Activated naive CD4-positive, alpha-beta T cell treated with anti-CD3 and anti-CD28 coated beads for 36 hours (primary cell): Measurements from ENCODE around the gene PEPD. TPM values are rescaled to one million over a fixed set of nuclear protein-coding genes. Genes with fewer than 3 reads are reported as not detected.
A peak's percentile ranks its signal among the peaks of the same experiment; 100 is the strongest.

ENCODE experiments used
- CTCF ChIA-PET: fragments of 350-600 bp; sonication (Branson Sonifier 250); formaldehyde crosslinking; loops from one replicate; lab custom pipeline; 2021; ENCODE audit warnings: antibody characterized with exemption; lab: Charles Lee
- DNase-seq: peaks from one replicate; pipeline ENCODE4 v3.0.0-alpha.2; 2020
- H3K27ac Mint-ChIP-seq: one replicate; pipeline ENCODE4 v1.8.0; 2021; ENCODE audit warnings: mild to moderate bottlenecking, mixed read lengths
- H3K27me3 Mint-ChIP-seq: one replicate; pipeline ENCODE4 v1.8.0; 2021; ENCODE audit warnings: low read depth, mixed read lengths
- H3K36me3 Mint-ChIP-seq: one replicate; pipeline ENCODE4 v1.8.0; 2021; ENCODE audit warnings: low read depth, mixed read lengths
- H3K4me1 Mint-ChIP-seq: one replicate; pipeline ENCODE4 v1.8.0; 2021; ENCODE audit warnings: low read depth, mixed read lengths
- H3K4me3 Mint-ChIP-seq: one replicate; pipeline ENCODE4 v1.8.0; 2021; ENCODE audit warnings: mild to moderate bottlenecking, moderate library complexity, mixed read lengths
- H3K9me3 Mint-ChIP-seq: one replicate; pipeline ENCODE4 v1.8.0; 2021; ENCODE audit warnings: mixed read lengths
- intact Hi-C: fragments of 100-400 bp; cut with micrococcal nuclease; formaldehyde crosslinking; loops from one replicate; pipeline ENCODE4 v1.15.1; 2023
- total RNA-seq, 2 experiments: library from RNA; stranded (reverse); gene quantifications; one replicate each; pipeline ENCODE4 v1.2.3, GENCODE V29; 2021

Gene PEPD
- total RNA-seq, 2 experiments from 2014 or later, result 31.9 to 35.8 TPM

- CTCF ChIA-PET, result interaction anchor here (0.6 to 2.0 kb wide), 8 partner anchors 11 to 669 kb away, joined by 3 to 6 read pairs (median 4); no protein-coding TSS in a partner anchor
- Mint-ChIP-seq H3K9me3 (no peaks in the 10 kb centered on the region), H3K4me1 (peaks cover 7% of the 10 kb centered on the region), H3K27me3 (no peaks in the 10 kb centered on the region), H3K36me3 (no peaks in the 10 kb centered on the region), H3K4me3 (no peak overlapping the region), H3K27ac (no peak overlapping the region)
- DNase-seq, result no peak
- intact Hi-C loops, result no loop called here
These were observed 89.0 kb downstream of the PEPD start for GRCh38 chr19:33432446-33433170.

DNA sequence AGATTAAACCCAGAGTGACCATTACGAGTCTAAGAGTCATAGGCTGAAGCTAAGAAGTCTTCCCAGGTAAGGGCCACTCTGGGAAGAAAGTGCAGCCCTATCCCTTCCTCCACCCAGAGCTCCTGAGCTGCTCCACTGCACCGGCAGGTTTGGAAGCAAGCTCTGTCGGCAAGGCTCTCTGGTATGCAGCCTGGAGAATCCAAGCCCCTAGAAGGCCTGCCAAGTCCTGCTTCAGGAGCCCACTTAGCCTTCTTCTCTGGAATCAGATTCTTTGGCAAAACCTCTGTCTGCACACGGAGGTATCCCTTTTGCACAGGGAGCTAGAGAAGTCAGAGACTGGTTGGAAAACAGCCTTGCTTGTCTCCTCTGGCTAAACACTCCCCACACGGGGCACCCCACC is 89.6 kb downstream of the PEPD start:
- no peaks in the 10 kb centered on the region for H3K27me3 Mint-ChIP-seq
- CTCF ChIA-PET, result interaction anchor here (0.5 to 2.0 kb wide), 9 partner anchors 10 to 670 kb away, joined by 3 to 6 read pairs (median 4); no protein-coding TSS in a partner anchor

GRCh38 chr19:33430674-33431277 is 90.8 kb downstream of the PEPD start:
- CTCF ChIA-PET, result interaction anchor here (0.5 to 1.2 kb wide), 15 partner anchors 9 to 913 kb away, joined by 3 to 8 read pairs (median 3); no protein-coding TSS in a partner anchor
- no peak overlapping the region for H3K4me3 Mint-ChIP-seq
- peak; percentile 78 for DNase-seq
- H3K36me3 Mint-ChIP-seq, result no peaks in the 10 kb centered on the region
- H3K9me3 Mint-ChIP-seq, result no peaks in the 10 kb centered on the region
- intact Hi-C loops, result loop anchor here (1.0 kb wide), 1 partner anchor 341 kb away; no protein-coding TSS in a partner anchor
- H3K4me1 Mint-ChIP-seq, result peaks cover 7% of the 10 kb centered on the region
- H3K27ac Mint-ChIP-seq, result peak overlapping the region; percentile 16
- no peaks in the 10 kb centered on the region for H3K27me3 Mint-ChIP-seq

More for the DNA sequence above, 89.6 kb downstream of the PEPD start:
- H3K36me3 Mint-ChIP-seq, result no peaks in the 10 kb centered on the region
- intact Hi-C loops, result no loop called here
- no peaks in the 10 kb centered on the region for H3K9me3 Mint-ChIP-seq
- no peak overlapping the region for H3K4me3 Mint-ChIP-seq
- no peak overlapping the region for H3K27ac Mint-ChIP-seq
- no peak for DNase-seq
- peaks cover 7% of the 10 kb centered on the region for H3K4me1 Mint-ChIP-seq

DNA sequence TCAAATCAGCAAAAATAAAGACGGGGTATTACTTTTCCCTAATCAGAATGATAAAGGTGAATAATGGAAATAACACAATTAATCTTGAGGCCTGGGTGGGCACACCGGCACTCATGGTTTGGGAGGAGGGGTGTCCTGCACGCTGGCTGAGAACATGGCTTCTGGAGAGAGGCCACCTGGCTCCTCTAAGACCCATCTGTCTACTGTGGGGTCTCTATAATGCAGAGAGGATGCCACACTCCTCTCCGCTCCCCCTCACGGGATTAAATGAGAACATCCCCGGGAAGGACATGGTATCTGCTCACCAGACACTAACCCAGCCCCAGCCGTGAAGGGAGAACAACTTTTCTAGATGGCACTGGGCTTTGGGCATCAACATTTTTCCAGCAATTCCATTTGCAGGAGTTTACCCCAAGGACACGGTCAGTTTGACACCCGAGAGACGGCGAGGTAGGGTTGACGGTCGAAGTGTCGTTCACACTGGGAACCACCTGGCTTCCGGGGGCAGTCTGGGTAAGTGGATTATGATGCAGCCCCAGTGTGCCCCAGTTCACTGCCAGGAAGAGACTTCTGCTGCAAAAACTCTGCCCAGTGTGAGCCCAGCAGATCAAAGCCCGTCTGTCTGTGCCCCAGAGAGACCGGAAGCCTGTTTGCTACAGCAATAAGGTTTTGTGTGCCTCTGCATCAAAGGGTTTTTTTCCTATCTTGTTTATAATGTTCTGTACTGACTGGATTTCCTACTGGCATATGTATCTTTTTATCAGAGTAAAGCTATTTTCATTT is 91.5 kb downstream of the PEPD start:
- no peak overlapping the region for H3K4me3 Mint-ChIP-seq
- peaks cover 7% of the 10 kb centered on the region for H3K4me1 Mint-ChIP-seq
- no peaks in the 10 kb centered on the region for H3K36me3 Mint-ChIP-seq
- DNase-seq, result peak; percentile 18
- intact Hi-C loops, result loop anchor here (1.0 kb wide), 1 partner anchor 341 kb away; no protein-coding TSS in a partner anchor
- no peaks in the 10 kb centered on the region for H3K27me3 Mint-ChIP-seq
- CTCF ChIA-PET, result interaction anchor here (0.7 to 1.2 kb wide), 10 partner anchors 9 to 341 kb away, joined by 3 to 8 read pairs (median 4); no protein-coding TSS in a partner anchor
- peak overlapping the region; percentile 16 for H3K27ac Mint-ChIP-seq
- no peaks in the 10 kb centered on the region for H3K9me3 Mint-ChIP-seq

DNA sequence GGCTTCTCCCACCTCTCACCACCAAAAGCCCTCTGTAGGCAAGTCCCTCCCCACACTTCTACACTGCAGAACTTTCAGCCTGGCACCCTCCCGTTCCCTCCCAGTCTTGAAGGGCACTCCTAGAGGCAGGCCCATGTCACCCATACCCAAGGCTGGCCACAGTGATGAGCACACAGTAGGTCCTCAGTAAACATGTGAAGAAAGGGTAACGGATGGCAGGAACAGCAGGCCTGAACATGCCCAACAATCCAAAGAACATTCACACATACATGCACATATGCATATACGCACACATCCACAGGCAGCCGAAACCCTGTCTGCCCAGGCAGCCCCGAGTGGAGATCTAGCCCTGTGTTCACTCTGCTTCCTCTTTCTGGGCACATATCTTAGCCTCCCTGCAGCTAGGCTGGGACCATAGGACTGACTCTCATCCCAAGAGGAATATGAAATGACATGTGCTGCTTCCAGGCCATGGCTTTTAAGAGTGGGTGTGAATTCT is 92.9 kb downstream of the PEPD start:
- H3K4me3 Mint-ChIP-seq, result no peak overlapping the region
- H3K4me1 Mint-ChIP-seq, result peaks cover 9% of the 10 kb centered on the region
- H3K9me3 Mint-ChIP-seq, result no peaks in the 10 kb centered on the region
- no peaks in the 10 kb centered on the region for H3K27me3 Mint-ChIP-seq
- no peak overlapping the region for H3K27ac Mint-ChIP-seq
- intact Hi-C loops, result no loop called here
- CTCF ChIA-PET, result interaction anchor here (1.7 kb wide), 1 partner anchor 339 kb away, joined by 3 read pairs; no protein-coding TSS in a partner anchor
- no peak for DNase-seq
- peaks cover 3% of the 10 kb centered on the region for H3K36me3 Mint-ChIP-seq

- no peak overlapping the region for H3K4me3 Mint-ChIP-seq
- peaks cover 3% of the 10 kb centered on the region for H3K36me3 Mint-ChIP-seq
- H3K27me3 Mint-ChIP-seq, result no peaks in the 10 kb centered on the region
- intact Hi-C loops, result no loop called here
- CTCF ChIA-PET, result interaction anchor here (1.7 kb wide), 1 partner anchor 340 kb away, joined by 3 read pairs; no protein-coding TSS in a partner anchor
- H3K9me3 Mint-ChIP-seq, result no peaks in the 10 kb centered on the region
- no peak overlapping the region for H3K27ac Mint-ChIP-seq
- DNase-seq, result no peak
- H3K4me1 Mint-ChIP-seq, result peaks cover 9% of the 10 kb centered on the region
These were observed 93.6 kb downstream of the PEPD start for GRCh38 chr19:33427801-33428626.

- CTCF ChIA-PET, result no interaction called here
- no peak for DNase-seq
- no peaks in the 10 kb centered on the region for H3K9me3 Mint-ChIP-seq
- intact Hi-C loops, result no loop called here
- H3K36me3 Mint-ChIP-seq, result peaks cover 3% of the 10 kb centered on the region
- H3K27ac Mint-ChIP-seq, result no peak overlapping the region
- H3K4me3 Mint-ChIP-seq, result no peak overlapping the region
- peaks cover 9% of the 10 kb centered on the region for H3K4me1 Mint-ChIP-seq
- no peaks in the 10 kb centered on the region for H3K27me3 Mint-ChIP-seq
These were observed 94.8 kb downstream of the PEPD start for GRCh38 chr19:33426621-33427361.

- Mint-ChIP-seq H3K27ac (no peak overlapping the region), H3K36me3 (peaks cover 3% of the 10 kb centered on the region), H3K4me1 (peaks cover 2% of the 10 kb centered on the region), H3K4me3 (no peak overlapping the region), H3K9me3 (no peaks in the 10 kb centered on the region), H3K27me3 (no peaks in the 10 kb centered on the region)
- DNase-seq, result no peak
- CTCF ChIA-PET, result interaction anchor here (0.5 to 1.4 kb wide), 2 partner anchors 10 to 297 kb away, joined by 3 to 4 read pairs; no protein-coding TSS in a partner anchor
- intact Hi-C loops, result no loop called here
These were observed 97.4 kb downstream of the PEPD start for GRCh38 chr19:33424181-33424580.

DNA sequence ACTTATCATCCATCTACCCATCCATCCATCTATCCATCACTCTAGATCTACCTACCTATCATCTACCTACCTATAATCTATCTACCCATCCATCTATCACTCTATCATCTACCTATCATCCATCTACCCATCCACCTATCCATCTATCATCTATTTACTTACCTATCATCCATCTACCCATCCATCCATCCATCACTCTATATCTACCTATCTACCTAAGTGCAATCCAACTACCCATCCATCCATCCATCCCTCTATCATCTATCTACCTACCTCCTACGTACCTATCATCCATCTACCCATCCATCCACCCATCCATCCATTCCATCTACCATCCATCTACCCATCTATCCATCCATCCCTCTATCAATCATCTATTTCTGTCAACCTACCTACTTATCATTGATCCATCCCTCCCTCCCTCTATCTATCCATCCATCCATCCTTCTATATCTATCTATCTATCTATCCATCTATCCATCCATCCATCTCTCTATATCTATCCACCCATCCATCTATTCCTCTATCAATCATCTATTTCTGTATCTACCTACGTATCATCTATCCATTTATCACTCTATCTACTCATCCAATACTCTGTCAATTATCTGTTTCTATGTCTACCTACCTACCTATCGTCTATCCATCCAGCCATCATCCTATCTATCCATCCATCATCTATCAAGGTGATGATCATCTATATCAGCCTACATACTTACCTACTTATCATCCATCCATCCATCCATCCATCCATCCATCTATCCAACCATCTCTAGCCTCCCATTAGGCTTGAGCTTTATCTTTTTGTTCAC is 99.0 kb downstream of the PEPD start:
- CTCF ChIA-PET, result interaction anchor here (0.7 to 2.3 kb wide), 3 partner anchors 8 to 14 kb away, joined by 3 to 8 read pairs (median 4); no protein-coding TSS in a partner anchor
- Mint-ChIP-seq H3K27ac (no peak overlapping the region), H3K36me3 (peaks cover 3% of the 10 kb centered on the region), H3K4me3 (no peak overlapping the region), H3K4me1 (peaks cover 2% of the 10 kb centered on the region), H3K9me3 (no peaks in the 10 kb centered on the region), H3K27me3 (no peaks in the 10 kb centered on the region)
- no peak for DNase-seq
- intact Hi-C loops, result no loop called here

- H3K27me3 Mint-ChIP-seq, result no peaks in the 10 kb centered on the region
- H3K27ac Mint-ChIP-seq, result no peak overlapping the region
- no peak for DNase-seq
- CTCF ChIA-PET, result interaction anchor here (1.5 to 2.3 kb wide), 2 partner anchors 9 to 11 kb away, joined by 4 to 8 read pairs; no protein-coding TSS in a partner anchor
- no peak overlapping the region for H3K4me3 Mint-ChIP-seq
- peaks cover 3% of the 10 kb centered on the region for H3K36me3 Mint-ChIP-seq
- peaks cover 4% of the 10 kb centered on the region for H3K4me1 Mint-ChIP-seq
- no peaks in the 10 kb centered on the region for H3K9me3 Mint-ChIP-seq
- intact Hi-C loops, result no loop called here
These were observed 100.2 kb downstream of the PEPD start for GRCh38 chr19:33421368-33421767.
